Effector memory CD4-positive, alpha-beta T cell (primary cell): Measurements from ENCODE around the gene PCDHGA5.
"Not testable (repeated sequence)": the region's sequence is repeated elsewhere in the genome, so short reads cannot be mapped to it uniquely, and the experiment has no call there.

ENCODE experiments used
- DNase-seq, 3 donors: peaks; one replicate each; pipeline ENCODE4 v3.0.0-alpha.2; 2020
- H3K27ac ChIP-seq: 2 replicates; pipeline ENCODE4 v1.7.0; 2013; ENCODE audit warnings: mild to moderate bottlenecking, low read length, moderate library complexity; ENCODE audit not compliant: insufficient read depth, poor library complexity, severe bottlenecking
- H3K27me3 ChIP-seq: replicated peaks from 2 replicates; pipeline ENCODE4 v1.7.0; 2013; ENCODE audit warnings: mild to moderate bottlenecking, low read length; ENCODE audit not compliant: insufficient read depth, control insufficient read depth, poor library complexity, severe bottlenecking
- H3K36me3 ChIP-seq: 2 replicates; pipeline ENCODE4 v1.7.0; 2013; ENCODE audit warnings: mild to moderate bottlenecking, low read length, moderate library complexity; ENCODE audit not compliant: control insufficient read depth, insufficient read depth
- H3K4me1 ChIP-seq: 2 replicates; pipeline ENCODE4 v1.7.0; 2013; ENCODE audit warnings: low read length, mild to moderate bottlenecking; ENCODE audit not compliant: control insufficient read depth, insufficient read depth, poor library complexity, severe bottlenecking
- H3K4me3 ChIP-seq: 2 replicates; pipeline ENCODE4 v1.7.0; 2013; ENCODE audit warnings: low read length, low read depth, mild to moderate bottlenecking; ENCODE audit not compliant: insufficient read depth, poor library complexity, severe bottlenecking
- H3K9me3 ChIP-seq: 2 replicates; pipeline ENCODE4 v1.7.0; 2013; ENCODE audit warnings: mild to moderate bottlenecking, low read length, moderate library complexity; ENCODE audit not compliant: control insufficient read depth

PCDHGA5 gene

GRCh38 chr5:141369994-141370848 is 6.3 kb downstream of the PCDHGA5 start, which contains the start of gene PCDHGB3:
Gene PCDHGB3, plus strand, starts transcription at chr5:141370242. Its CDS starts 153 bp downstream, at chr5:141370395.
- H3K9me3 ChIP-seq: peaks cover 5% of the 10 kb centered on the region
- peaks cover 20% of the 10 kb centered on the region for H3K27me3 ChIP-seq
- H3K27ac ChIP-seq: no peak within 1 kb of the TSS
- peak in 1 of 3 donors; percentile 21 for DNase-seq
- H3K36me3 ChIP-seq: no peaks in the 10 kb centered on the region
- peak within 1 kb of the TSS; percentile 31 for H3K4me3 ChIP-seq
- H3K4me1 ChIP-seq: no peaks in the 10 kb centered on the region

GRCh38 chr5:141371572-141372475 is 7.9 kb downstream of the PCDHGA5 start:
- Histone ChIP-seq H3K27ac (no peak overlapping the region), H3K9me3 (peaks cover 5% of the 10 kb centered on the region), H3K36me3 (no peaks in the 10 kb centered on the region), H3K27me3 (peaks cover 7% of the 10 kb centered on the region), H3K4me3 (no peak overlapping the region), H3K4me1 (no peaks in the 10 kb centered on the region)
- no peak for DNase-seq

DNA sequence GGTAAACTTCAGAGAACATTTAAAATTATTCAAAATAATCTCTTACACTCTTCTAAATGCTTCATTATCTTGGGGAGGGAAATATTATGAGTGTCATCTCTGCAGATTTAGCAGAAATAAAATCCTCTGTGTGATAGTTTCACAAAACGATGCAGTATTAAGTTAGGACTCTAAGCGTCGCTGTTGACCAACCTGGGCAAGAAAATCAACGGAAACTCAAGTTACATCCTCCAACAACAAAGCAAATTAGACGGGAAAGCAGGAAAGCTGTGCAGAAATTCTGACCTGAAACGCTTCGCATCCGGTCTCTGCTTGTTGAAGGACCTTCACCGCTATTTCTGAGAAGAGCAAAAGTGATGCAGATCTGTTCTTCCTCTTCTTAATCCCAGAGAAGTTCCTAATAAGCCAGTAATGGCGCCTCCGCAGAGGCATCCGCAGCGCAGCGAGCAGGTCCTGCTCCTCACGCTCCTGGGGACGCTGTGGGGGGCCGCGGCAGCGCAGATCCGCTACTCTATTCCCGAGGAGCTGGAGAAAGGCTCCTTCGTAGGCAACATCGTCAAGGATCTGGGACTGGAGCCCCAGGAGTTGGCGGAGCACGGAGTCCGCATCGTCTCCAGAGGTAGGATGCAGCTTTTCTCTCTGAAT is 9.8 kb downstream of the PCDHGA5 start, which contains the start of gene PCDHGA6:
PCDHGA6 (plus strand) TSS at position 219 of the 645 bp plus-strand sequence; CDS start at position 412, 193 bp downstream.
- no peak for DNase-seq
- H3K9me3 ChIP-seq: peaks cover 5% of the 10 kb centered on the region
- H3K36me3 ChIP-seq: no peaks in the 10 kb centered on the region
- peaks cover 6% of the 10 kb centered on the region for H3K27me3 ChIP-seq
- H3K27ac ChIP-seq: no peak within 1 kb of the TSS
- no peaks in the 10 kb centered on the region for H3K4me1 ChIP-seq
- no peak within 1 kb of the TSS for H3K4me3 ChIP-seq

DNA sequence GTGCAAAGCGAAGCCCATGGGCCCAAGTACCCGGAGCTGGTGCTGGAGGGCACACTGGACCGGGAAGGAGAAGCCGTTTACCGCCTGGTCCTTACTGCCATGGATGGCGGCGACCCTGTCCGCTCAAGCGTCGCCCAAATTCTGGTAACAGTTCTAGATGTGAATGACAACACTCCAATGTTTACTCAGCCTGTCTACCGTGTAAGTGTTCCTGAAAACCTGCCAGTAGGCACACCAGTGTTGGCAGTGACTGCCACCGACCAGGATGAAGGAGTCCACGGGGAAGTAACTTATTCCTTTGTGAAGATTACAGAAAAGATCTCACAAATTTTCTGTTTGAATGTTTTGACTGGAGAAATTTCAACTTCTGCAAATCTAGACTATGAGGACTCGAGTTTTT is 10.7 kb downstream of the PCDHGA5 start:
- H3K27me3 ChIP-seq: peaks cover 3% of the 10 kb centered on the region
- H3K27ac ChIP-seq: no peak overlapping the region
- H3K4me3 ChIP-seq: no peak overlapping the region
- peaks cover 5% of the 10 kb centered on the region for H3K9me3 ChIP-seq
- no peaks in the 10 kb centered on the region for H3K36me3 ChIP-seq
- no peak for DNase-seq
- no peaks in the 10 kb centered on the region for H3K4me1 ChIP-seq

GRCh38 chr5:141375444-141376155 is 11.6 kb downstream of the PCDHGA5 start:
- H3K36me3 ChIP-seq, DNase-seq, H3K9me3 ChIP-seq, H3K27me3 ChIP-seq, H3K27ac ChIP-seq, H3K4me1 ChIP-seq, H3K4me3 ChIP-seq: not testable (repeated sequence)

DNA sequence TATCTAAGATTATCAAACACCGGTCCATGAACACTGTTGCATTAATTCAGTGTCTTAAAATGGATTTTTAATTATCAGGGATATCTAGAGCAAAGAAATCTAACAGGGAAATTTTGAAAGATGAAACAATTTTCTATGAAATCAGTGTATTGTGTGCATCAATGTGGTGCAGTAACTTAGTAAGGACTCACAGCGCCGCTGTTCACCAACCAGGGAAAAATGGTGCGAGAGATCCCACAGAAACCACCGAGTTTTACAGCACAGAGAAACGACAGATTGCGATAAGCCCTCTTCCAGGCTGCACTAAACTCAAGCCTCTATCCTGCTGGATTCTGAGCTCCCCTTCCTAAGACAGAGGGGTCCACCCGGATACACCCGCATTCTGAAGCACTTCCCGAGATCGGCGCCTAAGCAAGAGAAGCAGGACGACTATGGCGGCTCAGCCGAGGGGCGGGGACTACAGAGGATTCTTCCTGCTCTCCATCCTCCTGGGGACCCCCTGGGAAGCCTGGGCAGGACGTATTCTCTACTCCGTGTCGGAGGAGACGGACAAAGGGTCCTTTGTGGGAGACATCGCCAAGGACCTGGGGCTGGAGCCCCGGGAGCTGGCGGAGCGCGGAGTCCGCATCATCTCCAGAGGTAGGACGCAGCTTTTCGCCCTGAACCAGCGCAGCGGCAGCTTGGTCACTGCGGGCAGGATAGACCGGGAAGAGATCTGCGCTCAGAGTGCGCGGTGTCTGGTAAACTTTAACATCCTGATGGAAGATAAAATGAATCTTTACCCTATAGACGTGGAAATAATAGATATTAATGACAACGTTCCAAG is 18.7 kb downstream of the PCDHGA5 start, which contains the start of gene PCDHGA7:
PCDHGA7 (plus strand) TSS at position 274 of the 826 bp plus-strand sequence; CDS start at position 432, 158 bp downstream.
- Histone ChIP-seq H3K36me3 (no peaks in the 10 kb centered on the region), H3K27ac (no peak within 1 kb of the TSS), H3K27me3 (peaks cover 8% of the 10 kb centered on the region), H3K4me3 (peak within 1 kb of the TSS; percentile 17), H3K4me1 (no peaks in the 10 kb centered on the region), H3K9me3 (no peaks in the 10 kb centered on the region)
- DNase-seq: no peak

DNA sequence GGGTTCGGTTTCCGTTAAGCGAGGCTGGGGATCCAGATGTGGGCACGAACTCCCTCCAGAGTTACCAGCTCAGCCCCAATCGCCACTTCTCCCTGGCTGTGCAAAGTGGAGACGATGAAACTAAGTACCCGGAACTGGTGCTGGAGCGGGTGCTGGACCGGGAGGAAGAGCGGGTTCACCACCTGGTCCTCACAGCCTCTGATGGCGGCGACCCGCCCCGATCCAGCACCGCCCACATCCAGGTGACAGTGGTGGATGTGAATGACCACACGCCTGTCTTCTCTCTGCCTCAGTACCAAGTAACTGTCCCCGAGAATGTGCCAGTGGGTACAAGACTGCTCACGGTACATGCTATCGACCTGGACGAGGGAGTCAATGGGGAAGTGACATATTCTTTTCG is 19.4 kb downstream of the PCDHGA5 start:
- Histone ChIP-seq H3K27me3 (peaks cover 8% of the 10 kb centered on the region), H3K4me3 (no peak overlapping the region), H3K9me3 (no peaks in the 10 kb centered on the region), H3K27ac (no peak overlapping the region), H3K36me3 (no peaks in the 10 kb centered on the region), H3K4me1 (no peaks in the 10 kb centered on the region)
- DNase-seq: no peak

DNA sequence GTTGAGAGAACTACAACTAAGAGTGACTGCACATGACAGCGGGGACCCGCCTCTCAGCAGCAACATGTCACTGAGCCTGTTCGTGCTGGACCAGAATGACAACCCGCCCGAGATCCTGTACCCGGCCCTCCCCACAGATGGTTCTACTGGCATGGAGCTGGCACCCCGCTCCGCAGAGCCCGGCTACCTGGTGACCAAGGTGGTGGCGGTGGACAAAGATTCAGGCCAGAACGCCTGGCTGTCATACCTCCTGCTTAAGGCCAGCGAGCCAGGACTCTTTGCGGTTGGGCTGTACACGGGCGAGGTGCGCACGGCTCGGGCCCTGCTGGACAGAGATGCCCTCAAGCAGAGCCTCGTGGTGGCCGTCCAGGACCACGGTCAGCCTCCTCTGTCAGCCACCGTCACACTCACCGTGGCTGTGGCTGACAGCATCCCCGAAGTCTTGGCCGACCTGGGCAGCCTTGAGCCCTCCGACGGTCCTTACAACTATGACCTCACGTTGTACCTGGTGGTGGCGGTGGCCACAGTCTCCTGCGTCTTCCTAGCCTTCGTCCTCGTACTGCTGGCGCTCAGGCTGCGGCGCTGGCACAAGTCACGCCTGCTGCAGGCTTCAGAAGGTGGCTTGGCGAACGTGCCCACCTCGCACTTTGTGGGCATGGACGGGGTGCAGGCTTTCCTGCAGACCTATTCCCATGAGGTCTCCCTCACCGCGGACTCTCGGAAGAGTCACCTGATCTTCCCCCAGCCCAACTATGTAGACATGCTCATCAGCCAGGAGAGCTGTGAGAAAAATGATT is 20.7 kb downstream of the PCDHGA5 start:
- Histone ChIP-seq H3K27ac (no peak overlapping the region), H3K4me3 (no peak overlapping the region), H3K36me3 (no peaks in the 10 kb centered on the region), H3K4me1 (no peaks in the 10 kb centered on the region), H3K9me3 (peaks cover 9% of the 10 kb centered on the region), H3K27me3 (peaks cover 8% of the 10 kb centered on the region)
- no peak for DNase-seq
